ENCODE measurements around the gene APPL2.

DNA sequence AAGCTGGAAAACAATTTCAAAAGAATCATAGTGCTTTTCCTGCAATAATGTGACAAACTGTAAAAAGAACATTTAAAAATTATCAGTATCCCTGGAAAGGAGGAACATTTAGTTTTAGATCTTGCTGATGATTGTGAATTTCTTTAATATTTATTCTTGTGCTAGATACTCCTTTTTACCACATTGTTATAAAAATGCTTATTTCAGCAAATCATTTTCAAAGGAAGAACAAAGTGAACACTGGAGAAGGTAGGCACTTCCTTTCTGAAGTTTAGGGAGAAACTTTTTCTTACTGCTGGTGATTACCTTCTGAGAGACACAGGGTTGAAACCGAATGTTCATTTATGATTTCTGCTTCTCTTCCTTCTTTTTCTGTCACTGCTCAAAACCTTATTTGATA, 49.4 kb upstream of the APPL2 start:
- TF ChIP-seq, protein P1, sequence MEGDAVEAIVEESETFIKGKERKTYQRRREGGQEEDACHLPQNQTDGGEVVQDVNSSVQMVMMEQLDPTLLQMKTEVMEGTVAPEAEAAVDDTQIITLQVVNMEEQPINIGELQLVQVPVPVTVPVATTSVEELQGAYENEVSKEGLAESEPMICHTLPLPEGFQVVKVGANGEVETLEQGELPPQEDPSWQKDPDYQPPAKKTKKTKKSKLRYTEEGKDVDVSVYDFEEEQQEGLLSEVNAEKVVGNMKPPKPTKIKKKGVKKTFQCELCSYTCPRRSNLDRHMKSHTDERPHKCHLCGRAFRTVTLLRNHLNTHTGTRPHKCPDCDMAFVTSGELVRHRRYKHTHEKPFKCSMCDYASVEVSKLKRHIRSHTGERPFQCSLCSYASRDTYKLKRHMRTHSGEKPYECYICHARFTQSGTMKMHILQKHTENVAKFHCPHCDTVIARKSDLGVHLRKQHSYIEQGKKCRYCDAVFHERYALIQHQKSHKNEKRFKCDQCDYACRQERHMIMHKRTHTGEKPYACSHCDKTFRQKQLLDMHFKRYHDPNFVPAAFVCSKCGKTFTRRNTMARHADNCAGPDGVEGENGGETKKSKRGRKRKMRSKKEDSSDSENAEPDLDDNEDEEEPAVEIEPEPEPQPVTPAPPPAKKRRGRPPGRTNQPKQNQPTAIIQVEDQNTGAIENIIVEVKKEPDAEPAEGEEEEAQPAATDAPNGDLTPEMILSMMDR (IDR thresholded peaks at IDR 0.05): no peak
- TF ChIP-seq CEBPB (IDR thresholded peaks at IDR 0.05) (no peak), SREBF2 (IDR thresholded peaks at IDR 0.05) (no peak), POLR2A (IDR thresholded peaks at IDR 0.05; ENCODE audit: low read length) (no peak)

Measured in A549 (cell line).